ENCODE results near the gene LTV1.

DNA sequence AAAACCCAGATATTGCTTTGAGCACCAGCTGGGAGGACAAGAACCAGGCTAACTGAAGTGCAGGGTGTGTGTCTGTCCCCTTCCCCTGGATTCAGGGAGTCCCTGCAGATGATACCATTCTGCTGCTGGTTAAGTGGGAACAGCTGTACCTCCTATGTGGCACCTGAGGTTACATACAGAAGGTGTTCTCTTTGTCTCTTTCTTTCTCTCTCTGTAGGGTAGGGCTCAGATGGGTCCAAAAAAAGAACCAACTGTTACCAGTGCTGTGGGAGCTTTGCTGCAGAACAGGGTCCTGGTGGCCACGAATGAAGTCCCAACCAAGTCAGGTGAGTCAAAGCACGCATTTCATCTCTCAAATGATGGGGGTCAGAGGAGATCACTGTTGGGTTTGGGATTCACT is 59.7 kb downstream of the LTV1 start:
- TF ChIP-seq, protein P1, sequence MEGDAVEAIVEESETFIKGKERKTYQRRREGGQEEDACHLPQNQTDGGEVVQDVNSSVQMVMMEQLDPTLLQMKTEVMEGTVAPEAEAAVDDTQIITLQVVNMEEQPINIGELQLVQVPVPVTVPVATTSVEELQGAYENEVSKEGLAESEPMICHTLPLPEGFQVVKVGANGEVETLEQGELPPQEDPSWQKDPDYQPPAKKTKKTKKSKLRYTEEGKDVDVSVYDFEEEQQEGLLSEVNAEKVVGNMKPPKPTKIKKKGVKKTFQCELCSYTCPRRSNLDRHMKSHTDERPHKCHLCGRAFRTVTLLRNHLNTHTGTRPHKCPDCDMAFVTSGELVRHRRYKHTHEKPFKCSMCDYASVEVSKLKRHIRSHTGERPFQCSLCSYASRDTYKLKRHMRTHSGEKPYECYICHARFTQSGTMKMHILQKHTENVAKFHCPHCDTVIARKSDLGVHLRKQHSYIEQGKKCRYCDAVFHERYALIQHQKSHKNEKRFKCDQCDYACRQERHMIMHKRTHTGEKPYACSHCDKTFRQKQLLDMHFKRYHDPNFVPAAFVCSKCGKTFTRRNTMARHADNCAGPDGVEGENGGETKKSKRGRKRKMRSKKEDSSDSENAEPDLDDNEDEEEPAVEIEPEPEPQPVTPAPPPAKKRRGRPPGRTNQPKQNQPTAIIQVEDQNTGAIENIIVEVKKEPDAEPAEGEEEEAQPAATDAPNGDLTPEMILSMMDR (IDR thresholded peaks at IDR 0.05): no peak
- TF ChIP-seq POLR2A (IDR thresholded peaks at IDR 0.05): no peak
